Thoracic aorta endothelial cell (primary cell): ENCODE data around the gene GKN1. TPM values are rescaled to one million over a fixed set of nuclear protein-coding genes. Genes with fewer than 3 reads are reported as not detected.

Source experiments
- total RNA-seq: library from RNA; depleted of rRNA; stranded (reverse); fragments of >200 nt; gene quantifications from 2 replicates; pipeline ENCODE4 v1.2.3, GENCODE V29; 2012

The GKN1 gene, protein sequence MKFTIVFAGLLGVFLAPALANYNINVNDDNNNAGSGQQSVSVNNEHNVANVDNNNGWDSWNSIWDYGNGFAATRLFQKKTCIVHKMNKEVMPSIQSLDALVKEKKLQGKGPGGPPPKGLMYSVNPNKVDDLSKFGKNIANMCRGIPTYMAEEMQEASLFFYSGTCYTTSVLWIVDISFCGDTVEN
- not detected in 2 replicates for total RNA-seq

DNA sequence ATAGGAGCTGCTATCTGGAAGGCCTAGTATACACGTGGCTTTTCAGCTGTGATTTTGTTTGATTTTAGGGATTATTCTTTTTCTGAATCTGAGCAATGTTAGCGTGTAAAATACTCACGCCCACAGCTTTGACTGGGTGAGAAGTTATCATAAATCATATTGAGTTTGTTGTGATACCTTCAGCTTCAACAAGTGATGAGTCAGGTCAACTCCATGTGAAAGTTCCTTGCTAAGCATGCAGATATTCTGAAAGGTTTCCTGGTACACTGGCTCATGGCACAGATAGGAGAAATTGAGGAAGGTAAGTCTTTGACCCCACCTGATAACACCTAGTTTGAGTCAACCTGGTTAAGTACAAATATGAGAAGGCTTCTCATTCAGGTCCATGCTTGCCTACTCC, at the start of gene GKN1:
Gene GKN1, plus strand, starts transcription at position 386 of the 400 bp plus-strand sequence. CDS start 42 bp downstream, outside the sequence.

GRCh38 chr2:68952887-68953521, 21.4 kb upstream of the GKN1 start, which contains the start of gene GKN2:
Gene GKN2 (minus strand): TSS chr2:68952893. CDS start chr2:68952861, 32 bp downstream.

GRCh38 chr2:69013142-69013839, 38.9 kb downstream of the GKN1 start, which contains the start of gene ANTXR1:
Gene ANTXR1 (plus strand): TSS chr2:69013179. CDS start chr2:69013500, 321 bp downstream.

Other genes with a start within 250 kb of the GKN1 start
- 0.93 and 3.0 TPM in 2 replicates for gene ARHGAP25, start 239.8 kb upstream of the GKN1 start, total RNA-seq
- not detected in 2 replicates for gene BMP10, start 103.2 kb upstream of the GKN1 start, total RNA-seq
- not detected in 2 replicates for gene GKN2, start 21.7 kb upstream of the GKN1 start, total RNA-seq
- 7.4 and 20.6 TPM in 2 replicates for gene ANTXR1, start 38.5 kb downstream of the GKN1 start, total RNA-seq